IMR-90 (cell line): ENCODE measurements around the gene CALD1. TPM values are rescaled to one million over a fixed set of nuclear protein-coding genes. Genes with fewer than 3 reads are reported as not detected.
A peak's percentile ranks its signal among the peaks of the same experiment; 100 is the strongest.

ENCODE experiments used
- ATAC-seq: fragments of 200-7000 bp; cut with Tn5 transposase; 2 replicates; pipeline ENCODE4 v1.9.1; 2020; ENCODE audit warnings: low read depth, mild to moderate bottlenecking, moderate library complexity
- BruUV-seq: library from RNA; stranded (reverse); fragments of 400-500 nt; replicated peaks from 2 replicates; lab custom pipeline; 2021; lab: Mats Ljungman, UMichigan
- CTCF ChIA-PET: fragments of 300-600 bp; formaldehyde crosslinking; extraction: SDS; loops from one replicate; lab custom pipeline; 2021; ENCODE audit warnings: antibody characterized with exemption; lab: Yijun Ruan, JAX
- POLR2A ChIA-PET: fragments of 300-600 bp; sonication (Branson Sonifier 250); formaldehyde crosslinking; loops from one replicate; lab custom pipeline; 2022; ENCODE audit warnings: antibody characterized with exemption; ENCODE audit not compliant: unreplicated experiment; lab: Charles Lee
- DNase-seq: peaks from one replicate; pipeline ENCODE4 v3.0.0; 2013
- H2AFZ ChIP-seq: replicated peaks from 2 replicates; pipeline ENCODE3; 2013; ENCODE audit warnings: low read length, mild to moderate bottlenecking; ENCODE audit not compliant: poor library complexity
- H2AK5ac ChIP-seq: 2 replicates; pipeline ENCODE4 v1.6.1; 2013; ENCODE audit warnings: low read depth, low read length, inconsistent platforms
- H2AK9ac ChIP-seq: replicated peaks from 2 replicates; pipeline ENCODE3; 2013; ENCODE audit warnings: mild to moderate bottlenecking, low read depth, low read length, moderate library complexity; ENCODE audit not compliant: poor library complexity
- H2BK120ac ChIP-seq: 2 replicates; pipeline ENCODE4 v1.6.1; 2013; ENCODE audit warnings: low read depth, low read length, inconsistent platforms
- H2BK15ac ChIP-seq: 3 replicates; pipeline ENCODE4 v1.6.1; 2013; ENCODE audit warnings: low read depth, low read length, inconsistent platforms
- H2BK20ac ChIP-seq: 2 replicates; pipeline ENCODE4 v1.6.1; 2013; ENCODE audit warnings: low read depth, mild to moderate bottlenecking, inconsistent platforms, low read length, moderate library complexity
- H2BK5ac ChIP-seq: 2 replicates; pipeline ENCODE4 v1.6.1; 2013; ENCODE audit warnings: mild to moderate bottlenecking, low read depth, low read length, inconsistent platforms; ENCODE audit not compliant: poor library complexity, severe bottlenecking
- H3K14ac ChIP-seq: replicated peaks from 2 replicates; pipeline ENCODE4 v1.6.1; 2013; ENCODE audit warnings: low read depth, low read length, inconsistent platforms
- H3K18ac ChIP-seq: 2 replicates; pipeline ENCODE4 v1.6.1; 2013; ENCODE audit warnings: low read depth, low read length, control low read depth
- H3K23ac ChIP-seq: 2 replicates; pipeline ENCODE4 v1.6.1; 2013; ENCODE audit warnings: low read depth, low read length, inconsistent platforms
- H3K27ac ChIP-seq: 2 replicates; pipeline ENCODE4 v1.5.1; 2013; ENCODE audit warnings: mild to moderate bottlenecking, control low read depth, low read length; ENCODE audit not compliant: insufficient read depth
- H3K27me3 ChIP-seq: 2 replicates; pipeline ENCODE4 v1.6.1; 2013; ENCODE audit warnings: low read length; ENCODE audit not compliant: control insufficient read depth, insufficient read depth
- H3K36me3 ChIP-seq: 2 replicates; pipeline ENCODE4 v1.6.1; 2013; ENCODE audit warnings: low read length, mixed read lengths; ENCODE audit not compliant: control insufficient read depth, insufficient read depth
- H3K4ac ChIP-seq: 2 replicates; pipeline ENCODE4 v1.6.1; 2013; ENCODE audit warnings: low read depth, low read length, inconsistent platforms
- H3K4me1 ChIP-seq: 2 replicates; pipeline ENCODE4 v1.6.1; 2013; ENCODE audit warnings: low read length, mixed read lengths; ENCODE audit not compliant: control insufficient read depth, insufficient read depth
- H3K4me2 ChIP-seq: 2 replicates; pipeline ENCODE4 v1.6.1; 2013; ENCODE audit warnings: low read depth, mild to moderate bottlenecking, control low read depth, low read length, moderate library complexity
- H3K4me3 ChIP-seq: 2 replicates; pipeline ENCODE4 v1.5.1; 2013; ENCODE audit warnings: low read depth, mild to moderate bottlenecking, control low read depth, low read length, moderate library complexity; ENCODE audit not compliant: insufficient read depth
- H3K56ac ChIP-seq: 2 replicates; pipeline ENCODE4 v1.6.1; 2013; ENCODE audit warnings: low read length, inconsistent platforms; ENCODE audit not compliant: insufficient read depth; ENCODE audit errors: extremely low read depth
- H3K79me1 ChIP-seq, 2 experiments: 2 replicates each; pipeline ENCODE4 v1.6.1; 2013; ENCODE audit warnings: low read length in 2 of 2, inconsistent platforms in 1 of 2, low read depth in 1 of 2
- H3K9ac ChIP-seq: 2 replicates; pipeline ENCODE4 v1.6.1; 2013; ENCODE audit warnings: low read depth, low read length, control low read depth
- H3K9me1 ChIP-seq: 2 replicates; pipeline ENCODE4 v1.6.1; 2013; ENCODE audit warnings: low read length, inconsistent platforms; ENCODE audit not compliant: insufficient read depth
- H3K9me3 ChIP-seq: 2 replicates; pipeline ENCODE4 v1.6.1; 2013; ENCODE audit warnings: low read length; ENCODE audit not compliant: control insufficient read depth, insufficient read depth
- H4K20me1 ChIP-seq: 2 replicates; pipeline ENCODE4 v1.6.1; 2013; ENCODE audit warnings: low read length, inconsistent platforms; ENCODE audit not compliant: insufficient read depth
- H4K5ac ChIP-seq: 2 replicates; pipeline ENCODE4 v1.6.1; 2013; ENCODE audit warnings: mild to moderate bottlenecking, low read depth, low read length, control low read depth
- H4K8ac ChIP-seq, 2 experiments: 2 replicates each; pipeline ENCODE4 v1.6.1; 2013; ENCODE audit warnings: low read depth in 2 of 2, low read length in 2 of 2, control low read depth in 1 of 2, inconsistent platforms in 1 of 2
- H4K91ac ChIP-seq: 2 replicates; pipeline ENCODE4 v1.6.1; 2013; ENCODE audit warnings: low read depth, low read length, inconsistent platforms; ENCODE audit not compliant: insufficient read depth
- CEBPB ChIP-seq: IDR thresholded peaks from 2 replicates; pipeline ENCODE4 v1.6.1; 2012; ENCODE audit warnings: low read depth, low read length, improper control_type of control experiment
- WGBS, 2 experiments: methylation state at CpG; one replicate each; pipeline versions ENCODE4 v1.1.5 to v1.1.7; 2013; ENCODE audit warnings: missing lambda C conversion rate in 2 of 2; ENCODE audit not compliant: insufficient read length in 1 of 2; ENCODE audit errors: extremely low coverage in 2 of 2; 5-methylcytosine and 5-hydroxymethylcytosine counted together
- dilution Hi-C: fragments of 300-500 bp; cut with HindIII; formaldehyde crosslinking; loops from one replicate; pipeline ENCODE4 v1.14.3; 2018; ENCODE audit warnings: low sequenced_read_pairs; ENCODE audit not compliant: unreplicated experiment
- in situ Hi-C: fragments of 300-500 bp; cut with MboI; formaldehyde crosslinking; loops from 3 replicates; pipeline ENCODE4 v1.14.3; 2019; ENCODE audit warnings: low sequenced_read_pairs, inconsistent platforms, mixed read lengths
- intact Hi-C: fragments of 100-400 bp; cut with micrococcal nuclease; formaldehyde crosslinking; loops from 2 replicates; pipeline ENCODE4 v1.10.0; 2022
- polyA plus RNA-seq, 3 experiments: library from polyadenylated mRNA; depleted of rRNA; stranded (reverse); fragments of >200 nt; gene quantifications; 2 replicates each; pipeline ENCODE4 v1.2.3, GENCODE V29; 2012; ENCODE audit warnings: low replicate concordance in 1 of 3
- total RNA-seq: library from RNA; depleted of rRNA; stranded (reverse); fragments of >200 nt; gene quantifications from 2 replicates; pipeline ENCODE4 v1.2.3, GENCODE V29; 2012
- TF ChIP-seq, protein P1 (sequence below): fragments of 150-350 bp; IDR thresholded peaks from 2 replicates; pipeline ENCODE4 v1.6.1; 2017; ENCODE audit warnings: mild to moderate bottlenecking, antibody characterized with exemption, low read length, low read depth

Gene CALD1
- total and polyA plus RNA-seq, 2 of the 4 experiments (the other 2 are of a cell fraction): 375 to 487 TPM

DNA sequence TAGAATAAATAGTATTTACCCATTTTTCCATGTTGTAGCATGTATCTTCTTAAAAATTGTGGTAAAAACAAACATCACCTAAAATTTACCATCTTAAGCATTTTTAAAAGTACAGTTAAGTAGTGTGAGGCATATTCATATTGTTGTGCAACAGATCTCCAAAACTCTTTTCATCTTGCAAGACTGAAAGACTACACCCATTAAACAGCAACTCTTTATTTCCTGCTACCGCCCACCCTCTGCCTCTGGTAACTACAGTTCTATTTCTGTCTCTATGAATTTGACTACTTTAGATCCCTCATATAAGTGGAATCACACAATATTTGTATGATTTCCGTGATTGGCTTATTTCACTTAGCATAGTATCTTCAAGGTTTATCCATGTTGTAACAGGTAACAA is 166.8 kb downstream of the CALD1 start:
- Histone ChIP-seq H2AK9ac (no peak overlapping the region), H3K9ac (no peak overlapping the region), H4K91ac (no peak overlapping the region), H2AFZ (no peak overlapping the region), H3K9me1 (peaks cover 1% of the 10 kb centered on the region), H3K56ac (no peak overlapping the region), H3K18ac (no peak overlapping the region), H3K27me3 (no peaks in the 10 kb centered on the region), H2AK5ac (no peak overlapping the region), H3K79me1 (peaks cover 24 to 60% of the 10 kb centered on the region in 2 experiments), H2BK5ac (no peak overlapping the region), H3K36me3 (peaks cover 41% of the 10 kb centered on the region), H2BK20ac (no peak overlapping the region), H4K8ac (no peak overlapping the region), H2BK15ac (no peak overlapping the region), H3K4ac (no peak overlapping the region), H3K14ac (no peak overlapping the region), H3K4me3 (no peak overlapping the region), H3K9me3 (no peaks in the 10 kb centered on the region), H3K27ac (no peak overlapping the region), H2BK120ac (no peak overlapping the region), H3K4me2 (no peak overlapping the region), H4K20me1 (no peaks in the 10 kb centered on the region; the same call in 1 of the 2 replicates), H3K23ac (no peak overlapping the region), H3K4me1 (peaks cover 5% of the 10 kb centered on the region), H4K5ac (no peak overlapping the region)
- ChIA-PET CTCF (no interaction called here), POLR2A (no interaction called here)
- no CpG with 5 or more reads among the region's 2 CpGs for WGBS, 2 experiments
- DNase-seq (peak; percentile 57), ATAC-seq (no peak)
- BruUV-seq: no TSS peak
- in situ Hi-C loops (loop anchor here (5.0 kb wide), 1 partner anchor 259 kb away; no protein-coding TSS in a partner anchor), intact Hi-C loops (no loop called here), dilution Hi-C loops (no loop called here)
- TF ChIP-seq, protein P1, sequence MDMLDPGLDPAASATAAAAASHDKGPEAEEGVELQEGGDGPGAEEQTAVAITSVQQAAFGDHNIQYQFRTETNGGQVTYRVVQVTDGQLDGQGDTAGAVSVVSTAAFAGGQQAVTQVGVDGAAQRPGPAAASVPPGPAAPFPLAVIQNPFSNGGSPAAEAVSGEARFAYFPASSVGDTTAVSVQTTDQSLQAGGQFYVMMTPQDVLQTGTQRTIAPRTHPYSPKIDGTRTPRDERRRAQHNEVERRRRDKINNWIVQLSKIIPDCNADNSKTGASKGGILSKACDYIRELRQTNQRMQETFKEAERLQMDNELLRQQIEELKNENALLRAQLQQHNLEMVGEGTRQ: no peak
- TF ChIP-seq CEBPB: peak; percentile 86
